Liver (tissue), 2 donors: ENCODE measurements around the gene KLK15.

Experiments used
- YY1 ChIP-seq: IDR thresholded peaks from 2 replicates; pipeline ENCODE4 v1.6.1; 2016; ENCODE audit warnings: antibody characterized with exemption, mild to moderate bottlenecking
- TF ChIP-seq, protein P1 (sequence below): fragments of 150-350 bp; IDR thresholded peaks from 2 replicates; pipeline ENCODE4 v1.5.1; 2017; ENCODE audit warnings: improper control_type of control experiment, low read depth, low read length; ENCODE audit not compliant: missing input control
- donor health status: healthy.

GRCh38 chr19:50876456-50876855, 43.1 kb upstream of the KLK15 start:
- TF ChIP-seq YY1 = no peak
- TF ChIP-seq, protein P1, sequence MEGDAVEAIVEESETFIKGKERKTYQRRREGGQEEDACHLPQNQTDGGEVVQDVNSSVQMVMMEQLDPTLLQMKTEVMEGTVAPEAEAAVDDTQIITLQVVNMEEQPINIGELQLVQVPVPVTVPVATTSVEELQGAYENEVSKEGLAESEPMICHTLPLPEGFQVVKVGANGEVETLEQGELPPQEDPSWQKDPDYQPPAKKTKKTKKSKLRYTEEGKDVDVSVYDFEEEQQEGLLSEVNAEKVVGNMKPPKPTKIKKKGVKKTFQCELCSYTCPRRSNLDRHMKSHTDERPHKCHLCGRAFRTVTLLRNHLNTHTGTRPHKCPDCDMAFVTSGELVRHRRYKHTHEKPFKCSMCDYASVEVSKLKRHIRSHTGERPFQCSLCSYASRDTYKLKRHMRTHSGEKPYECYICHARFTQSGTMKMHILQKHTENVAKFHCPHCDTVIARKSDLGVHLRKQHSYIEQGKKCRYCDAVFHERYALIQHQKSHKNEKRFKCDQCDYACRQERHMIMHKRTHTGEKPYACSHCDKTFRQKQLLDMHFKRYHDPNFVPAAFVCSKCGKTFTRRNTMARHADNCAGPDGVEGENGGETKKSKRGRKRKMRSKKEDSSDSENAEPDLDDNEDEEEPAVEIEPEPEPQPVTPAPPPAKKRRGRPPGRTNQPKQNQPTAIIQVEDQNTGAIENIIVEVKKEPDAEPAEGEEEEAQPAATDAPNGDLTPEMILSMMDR = no peak
